T-cell (primary cell): ENCODE data around the gene GSTM5. TPM values are rescaled to one million over a fixed set of nuclear protein-coding genes. Genes with fewer than 3 reads are reported as not detected.
"Not testable (repeated sequence)": the region's sequence is repeated elsewhere in the genome, so short reads cannot be mapped to it uniquely, and the experiment has no call there.

Source experiments
- ATAC-seq, 4 experiments: fragments of 200-7000 bp in 3 of 4; fragments of 150-1000 bp in 1 of 4; cut with Tn5 transposase; replicated peaks in 1 of 4; 1 replicate in 3 of 4; 2 replicates in 1 of 4; pipeline ENCODE4 v1.10.0; 2021; ENCODE audit warnings: moderate library complexity in 3 of 4, mild to moderate bottlenecking in 2 of 4, moderate number of reproducible peaks in 1 of 4
- CTCF ChIA-PET, 2 donors: fragments of 300-600 bp; sonication (Branson Sonifier 250); formaldehyde crosslinking; loops; one replicate each; lab custom pipeline; 2022; ENCODE audit warnings: antibody characterized with exemption in 2 of 2; lab: Charles Lee
- POLR2A ChIA-PET, 2 donors: fragments of 300-600 bp; sonication (Branson Sonifier 250); formaldehyde crosslinking; loops; one replicate each; lab custom pipeline; 2022; ENCODE audit warnings: antibody characterized with exemption in 2 of 2; lab: Charles Lee
- DNase-seq, 35 experiments: peaks; one replicate each; pipeline versions ENCODE4 v3.0.0 to v3.0.0-alpha.2; 2013 to 2023
- H3K27ac ChIP-seq: one replicate; pipeline ENCODE4 v1.5.1; 2013; ENCODE audit warnings: low read length
- H3K27me3 ChIP-seq, 2 experiments: replicated peaks in 1 of 2; 1 replicate in 1 of 2; 2 replicates in 1 of 2; pipeline versions ENCODE4 v1.6.1 to v1.7.0; 2013; ENCODE audit warnings: low read length in 1 of 2, mixed read lengths in 1 of 2; ENCODE audit not compliant: control insufficient read depth in 2 of 2, insufficient read depth in 2 of 2; ENCODE audit errors: extremely low read depth in 1 of 2
- H3K36me3 ChIP-seq, 2 donors: 1 replicate in 1 of 2; 2 replicates in 1 of 2; pipeline versions ENCODE4 v1.6.1 to v1.7.0; 2013; ENCODE audit warnings: low read length in 1 of 2; ENCODE audit not compliant: control insufficient read depth in 2 of 2, insufficient read depth in 1 of 2; ENCODE audit errors: extremely low read depth in 1 of 2
- H3K4me1 ChIP-seq, 2 experiments: 1 replicate in 1 of 2; 2 replicates in 1 of 2; pipeline versions ENCODE4 v1.6.1 to v1.7.0; 2013; ENCODE audit warnings: low read length in 2 of 2, mixed read lengths in 1 of 2; ENCODE audit not compliant: insufficient read depth in 2 of 2, control insufficient read depth in 1 of 2; ENCODE audit errors: extremely low read depth in 1 of 2
- H3K4me3 ChIP-seq, 2 donors: 1 replicate in 1 of 2; 2 replicates in 1 of 2; pipeline versions ENCODE4 v1.5.1 to v1.7.0; 2013; ENCODE audit warnings: mild to moderate bottlenecking in 2 of 2, low read length in 1 of 2, moderate library complexity in 1 of 2; ENCODE audit not compliant: control insufficient read depth in 1 of 2; ENCODE audit errors: extremely low read depth in 1 of 2
- H3K9me3 ChIP-seq: 2 replicates; pipeline ENCODE4 v1.7.0; 2013
- H3K27ac Mint-ChIP-seq, 2 donors: one replicate each; pipeline ENCODE4 v1.8.0; 2020 to 2021; ENCODE audit warnings: mild to moderate bottlenecking in 2 of 2, mixed read lengths in 2 of 2
- H3K27me3 Mint-ChIP-seq, 2 donors: one replicate each; pipeline ENCODE4 v1.8.0; 2021 to 2022; ENCODE audit warnings: mixed read lengths in 2 of 2
- H3K36me3 Mint-ChIP-seq: one replicate; pipeline ENCODE4 v1.8.0; 2021; ENCODE audit warnings: mixed read lengths
- H3K4me1 Mint-ChIP-seq, 3 donors: one replicate each; pipeline ENCODE4 v1.8.0; 2020 to 2022; ENCODE audit warnings: mixed read lengths in 3 of 3, mild to moderate bottlenecking in 1 of 3
- H3K4me3 Mint-ChIP-seq, 3 donors: one replicate each; pipeline ENCODE4 v1.8.0; 2020 to 2022; ENCODE audit warnings: mild to moderate bottlenecking in 3 of 3, mixed read lengths in 3 of 3, moderate library complexity in 3 of 3
- H3K9me3 Mint-ChIP-seq, 3 donors: one replicate each; pipeline ENCODE4 v1.8.0; 2020 to 2022; ENCODE audit warnings: mixed read lengths in 3 of 3
- WGBS: methylation state at CpG from one replicate; pipeline ENCODE4 v1.1.5; 2013; ENCODE audit warnings: missing lambda C conversion rate; ENCODE audit not compliant: insufficient coverage; 5-methylcytosine and 5-hydroxymethylcytosine counted together
- total RNA-seq, 35 experiments: library from RNA in 6 of 35; stranded (reverse) in 6 of 35; fragments of 120-200 nt in 1 of 35; gene quantifications; one replicate each; pipeline versions ENCODE4 v1.2.1 to v1.2.4 and lab custom pipeline; 2013 to 2026

GSTM5 gene
- total RNA-seq, 5 donors from 2014 or later (not counting 1 experiment from before 2014, with no cell fraction given), result 0.12 to 0.63 (median 0.23) TPM

DNA sequence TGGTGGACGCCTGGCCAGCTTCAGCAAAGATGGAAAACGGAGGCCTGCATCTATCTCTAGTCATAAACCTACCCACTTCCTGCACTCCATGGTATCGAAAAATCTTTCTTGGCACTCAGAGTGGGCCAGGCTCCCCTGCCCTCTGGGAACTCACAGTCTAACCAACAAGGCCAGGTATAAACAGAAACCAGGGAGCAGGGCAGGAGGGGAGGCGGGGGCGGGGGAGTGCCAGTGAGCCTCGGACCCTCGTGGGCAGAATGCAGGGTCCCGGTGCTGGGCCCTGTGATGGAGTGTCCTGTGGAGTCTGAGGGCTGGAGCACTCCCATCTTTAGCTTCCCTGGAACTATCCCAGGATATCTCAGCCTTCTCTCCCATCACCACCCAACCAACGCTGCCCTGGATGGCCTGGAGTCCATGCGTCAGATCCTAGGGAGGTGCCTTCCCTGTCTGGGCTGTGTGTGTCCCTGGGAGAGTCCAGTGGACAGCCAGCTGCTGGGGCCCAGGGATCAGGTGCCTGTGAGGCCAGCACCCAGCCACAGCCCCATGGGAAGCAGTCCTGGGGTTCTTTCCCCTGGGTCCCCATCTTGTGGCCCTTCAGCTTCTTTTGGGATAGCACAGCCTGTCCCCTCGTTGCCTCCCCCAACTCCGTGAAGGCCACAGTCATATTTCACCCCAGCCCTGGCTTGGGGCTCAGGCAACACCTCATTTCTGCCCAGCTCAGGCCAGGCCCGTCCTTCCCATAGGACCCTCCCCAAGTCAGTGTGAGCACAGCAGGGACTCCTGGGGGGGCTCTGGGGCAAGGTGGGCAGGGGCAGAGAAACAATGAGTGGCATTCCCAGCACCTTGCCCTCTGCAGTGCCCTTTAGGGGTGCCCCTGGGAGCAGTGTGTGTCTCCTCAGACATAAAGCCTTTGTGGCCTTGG lies 52.8 kb downstream of the GSTM5 start:
- Histone ChIP-seq H3K9me3 (no peaks in the 10 kb centered on the region), H3K27ac (no peak overlapping the region), H3K27me3 (peaks cover 0 to 27% of the 10 kb centered on the region in 2 experiments), H3K4me1 (no peaks in the 10 kb centered on the region), H3K4me3 (no peak overlapping the region), H3K36me3 (no peaks in the 10 kb centered on the region)
- 76% methylated on average over 5 of the region's 13 CpGs for WGBS
- Mint-ChIP-seq H3K4me3 (no peak overlapping the region), H3K36me3 (no peaks in the 10 kb centered on the region), H3K27me3 (peaks cover 0 to 1% of the 10 kb centered on the region in 2 donors), H3K4me1 (no peaks in the 10 kb centered on the region), H3K27ac (no peak overlapping the region), H3K9me3 (no peaks in the 10 kb centered on the region)
- ChIA-PET POLR2A (no interaction called here), CTCF (interaction anchor here in 1 of 2 donors (0.6 kb wide), 2 partner anchors 255 to 266 kb away, joined by 3 read pairs; no protein-coding TSS in a partner anchor)
- DNase-seq (peak in 1 of 35 experiments; percentile 24), ATAC-seq (no peak)

GRCh38 chr1:109765483-109765815 lies 53.4 kb downstream of the GSTM5 start:
- ATAC-seq, result no peak
- no peaks in the 10 kb centered on the region for H3K36me3 Mint-ChIP-seq
- H3K27ac Mint-ChIP-seq, result no peak overlapping the region
- H3K4me3 Mint-ChIP-seq, result no peak overlapping the region
- H3K4me1 Mint-ChIP-seq, result no peaks in the 10 kb centered on the region
- peak in 1 of 35 experiments; percentile 16 for DNase-seq
- H3K4me3 ChIP-seq, result no peak overlapping the region
- ChIA-PET POLR2A (no interaction called here), CTCF (interaction anchor here in 1 of 2 donors (0.6 to 0.7 kb wide), 2 partner anchors 12 to 265 kb away, joined by 3 to 4 read pairs; no protein-coding TSS in a partner anchor)
- peaks cover 0 to 1% of the 10 kb centered on the region in 2 donors for H3K27me3 Mint-ChIP-seq
- H3K27ac ChIP-seq, result no peak overlapping the region
- WGBS, result 20% methylated on average over 1 of the region's 4 CpGs
- H3K27me3 ChIP-seq, result peaks cover 0 to 33% of the 10 kb centered on the region in 2 experiments
- H3K4me1 ChIP-seq, result no peaks in the 10 kb centered on the region
- H3K9me3 ChIP-seq, result no peaks in the 10 kb centered on the region
- H3K36me3 ChIP-seq, result no peaks in the 10 kb centered on the region
- no peaks in the 10 kb centered on the region for H3K9me3 Mint-ChIP-seq

GRCh38 chr1:109765896-109766615 lies 54.0 kb downstream of the GSTM5 start:
- H3K9me3 Mint-ChIP-seq, result no peaks in the 10 kb centered on the region
- no peak overlapping the region for H3K27ac ChIP-seq
- no peaks in the 10 kb centered on the region for H3K4me1 Mint-ChIP-seq
- DNase-seq, result peak in 1 of 35 experiments; percentile 15
- WGBS, result 60% methylated on average over 4 of the region's 13 CpGs
- H3K4me1 ChIP-seq, result no peaks in the 10 kb centered on the region
- no peak overlapping the region for H3K4me3 ChIP-seq
- H3K27ac Mint-ChIP-seq, result no peak overlapping the region
- no peak overlapping the region for H3K4me3 Mint-ChIP-seq
- no peaks in the 10 kb centered on the region for H3K36me3 Mint-ChIP-seq
- H3K9me3 ChIP-seq, result no peaks in the 10 kb centered on the region
- H3K27me3 ChIP-seq, result peaks cover 0 to 30% of the 10 kb centered on the region in 2 experiments
- H3K36me3 ChIP-seq, result no peaks in the 10 kb centered on the region
- ChIA-PET POLR2A (no interaction called here), CTCF (interaction anchor here in 1 of 2 donors (0.6 to 0.7 kb wide), 2 partner anchors 11 to 265 kb away, joined by 3 to 4 read pairs; no protein-coding TSS in a partner anchor)
- H3K27me3 Mint-ChIP-seq, result peaks cover 0 to 1% of the 10 kb centered on the region in 2 donors
- no peak for ATAC-seq

DNA sequence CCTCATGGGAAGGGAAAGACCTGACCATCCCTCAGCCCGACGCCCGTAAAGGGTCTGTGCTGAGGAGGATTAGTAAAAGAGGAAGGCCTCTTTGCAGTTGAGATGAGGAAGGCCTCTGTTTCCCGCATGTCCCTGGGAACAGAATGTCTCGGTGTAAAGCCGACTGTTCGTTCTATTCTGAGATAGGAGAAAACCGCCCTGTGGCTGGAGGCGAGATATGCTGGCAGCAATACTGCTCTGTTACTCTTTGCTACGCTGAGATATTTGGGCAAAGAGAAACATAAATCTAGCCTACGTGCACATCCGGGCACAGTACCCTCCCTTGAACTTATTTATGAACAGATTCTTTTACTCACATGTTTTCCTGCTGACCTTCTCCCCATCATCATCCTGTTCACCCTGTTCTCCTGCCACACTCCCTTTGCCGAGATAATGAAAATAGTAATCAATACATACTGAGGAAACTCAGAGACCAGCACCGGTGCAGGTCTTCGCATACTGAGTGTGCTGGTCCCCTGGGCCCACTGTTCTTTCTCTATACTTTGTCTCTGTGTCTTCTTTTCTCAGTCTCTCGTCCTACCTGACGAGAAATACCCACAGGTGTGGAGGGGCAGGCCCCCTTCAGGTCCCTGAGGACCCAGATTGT lies 55.1 kb downstream of the GSTM5 start:
- H3K9me3 ChIP-seq, H3K27ac ChIP-seq, H3K4me1 Mint-ChIP-seq, H3K9me3 Mint-ChIP-seq, H3K4me3 Mint-ChIP-seq, H3K27ac Mint-ChIP-seq, H3K4me3 ChIP-seq, H3K36me3 Mint-ChIP-seq, H3K27me3 Mint-ChIP-seq, H3K4me1 ChIP-seq, DNase-seq, ATAC-seq, H3K36me3 ChIP-seq, CTCF ChIA-PET, POLR2A ChIA-PET: not testable (repeated sequence)
- 81% methylated on average over 13 of the region's 17 CpGs for WGBS
- peaks cover 0 to 28% of the 10 kb centered on the region in 2 experiments for H3K27me3 ChIP-seq

Other genes with a start within 250 kb of the GSTM5 start
- gene SYPL2, start 245.7 kb upstream of the GSTM5 start, total RNA-seq, result under 1 TPM in 4 of 5 donors, not detected in 1; 0.09 to 0.13 (median 0.11) TPM
- 10 to 100 TPM in 4 of 5 donors, 1 to 10 TPM in 1; 9.7 to 13.2 (median 12.5) TPM for gene ATXN7L2, start 228.3 kb upstream of the GSTM5 start, total RNA-seq
- gene CYB561D1, start 218.2 kb upstream of the GSTM5 start, total RNA-seq, result 10 to 100 TPM; 23.6 to 42.6 (median 39.5) TPM
- 10 to 100 TPM; 13.2 to 28.2 (median 21.5) TPM for gene AMIGO1, start 202.5 kb upstream of the GSTM5 start, total RNA-seq
- under 1 TPM; 0.16 to 0.75 (median 0.39) TPM for gene GPR61, start 172.4 kb upstream of the GSTM5 start, total RNA-seq
- gene GNAI3, start 163.6 kb upstream of the GSTM5 start, total RNA-seq, result 1 to 10 TPM; 5.4 to 7.2 (median 6.5) TPM
- not detected for gene GNAT2, start 92.6 kb upstream of the GSTM5 start, total RNA-seq
- 100 to 1,000 TPM in 3 of 5 donors, 10 to 100 TPM in 2; 90.2 to 285 (median 100) TPM for gene AMPD2, start 92.4 kb upstream of the GSTM5 start, total RNA-seq
- 10 to 100 TPM; 14.6 to 28.5 (median 20.8) TPM for gene GSTM4, start 56.2 kb upstream of the GSTM5 start, total RNA-seq
- gene GSTM2, start 44.2 kb upstream of the GSTM5 start, total RNA-seq, result 100 to 1,000 TPM in 1 of 5 donors, 10 to 100 TPM in 4; 51.9 to 102 (median 77.4) TPM
- gene GSTM1, start 24.4 kb upstream of the GSTM5 start, total RNA-seq, result 10 to 100 TPM in 4 of 5 donors, under 1 TPM in 1; 0.44 to 50.3 (median 30.7) TPM
- 10 to 100 TPM in 4 of 5 donors, 1 to 10 TPM in 1; 8.4 to 17.1 (median 10.3) TPM for gene GSTM3, start 28.8 kb downstream of the GSTM5 start, total RNA-seq
- under 1 TPM in 2 of 5 donors, not detected in 3; 0.47 to 0.49 TPM for gene EPS8L3, start 51.7 kb downstream of the GSTM5 start, total RNA-seq
- gene CSF1, start 198.6 kb downstream of the GSTM5 start, total RNA-seq, result 1 to 10 TPM; 4.8 to 9.5 (median 8.3) TPM